NCI-H748 (cell line): Measurements from ENCODE around the gene IQCE.
"Not testable (repeated sequence)": the region's sequence is repeated elsewhere in the genome, so short reads cannot be mapped to it uniquely, and the experiment has no call there.

ENCODE experiments used
- DNase-seq: peaks from one replicate; lab custom pipeline; 2025; ENCODE audit not compliant: unreplicated experiment; lab: John Stamatoyannopoulos, UW

Gene IQCE

GRCh38 chr7:2575733-2576340, 17.1 kb downstream of the IQCE start:
- no peak for DNase-seq

- no peak for DNase-seq
Observed at GRCh38 chr7:2576742-2577491, 18.1 kb downstream of the IQCE start.

- no peak for DNase-seq
Observed at GRCh38 chr7:2577914-2578680, 19.3 kb downstream of the IQCE start.

- no peak for DNase-seq
Observed at GRCh38 chr7:2580636-2581035, 21.9 kb downstream of the IQCE start.

- no peak for DNase-seq
Observed at GRCh38 chr7:2582006-2582735, 23.4 kb downstream of the IQCE start.

- no peak for DNase-seq
Observed at GRCh38 chr7:2583798-2584580, 25.2 kb downstream of the IQCE start.

GRCh38 chr7:2585446-2585845, 26.7 kb downstream of the IQCE start:
- DNase-seq, result no peak

GRCh38 chr7:2586326-2587020, 27.7 kb downstream of the IQCE start:
- DNase-seq, result no peak

- no peak for DNase-seq
Observed at GRCh38 chr7:2587134-2587533, 28.4 kb downstream of the IQCE start.

- no peak for DNase-seq
Observed at GRCh38 chr7:2587778-2588177, 29.0 kb downstream of the IQCE start.

GRCh38 chr7:2589341-2589740, 30.6 kb downstream of the IQCE start:
- no peak for DNase-seq

- DNase-seq, result not testable (repeated sequence)
Observed at GRCh38 chr7:2589941-2590340, 31.2 kb downstream of the IQCE start.

GRCh38 chr7:2592375-2592865, 33.6 kb downstream of the IQCE start:
- no peak for DNase-seq

- DNase-seq, result no peak
Observed at GRCh38 chr7:2593036-2593727, 34.4 kb downstream of the IQCE start.

- DNase-seq, result no peak
Observed at GRCh38 chr7:2594599-2594998, 35.8 kb downstream of the IQCE start.

- no peak for DNase-seq
Observed at GRCh38 chr7:2595258-2595860, 36.6 kb downstream of the IQCE start.

- DNase-seq, result no peak
Observed at GRCh38 chr7:2596464-2597272, 37.9 kb downstream of the IQCE start.

GRCh38 chr7:2597273-2597640, 38.5 kb downstream of the IQCE start:
- no peak for DNase-seq
